Activated naive CD8-positive, alpha-beta T cell treated with anti-CD3 and anti-CD28 coated beads, Interleukin-2, amount 10 ng/mL, durations not matched to agents 7 days and 5 days (primary cell): ENCODE results near the gene PRKG1. TPM values are rescaled to one million over a fixed set of nuclear protein-coding genes. Genes with fewer than 3 reads are reported as not detected.

Experiments used
- ATAC-seq: fragments of 150-1000 bp; cut with Tn5 transposase; one replicate; pipeline ENCODE4 v1.10.0; 2021; ENCODE audit warnings: low read depth, moderate library complexity
- POLR2A ChIA-PET: fragments of 350-600 bp; sonication (Branson Sonifier 250); formaldehyde crosslinking; loops from one replicate; lab custom pipeline; 2021; ENCODE audit warnings: antibody characterized with exemption; lab: Charles Lee
- DNase-seq: peaks from one replicate; pipeline ENCODE4 v3.0.0; 2021
- H3K27ac Mint-ChIP-seq: one replicate; pipeline ENCODE4 v1.8.0; 2022; ENCODE audit warnings: mild to moderate bottlenecking, mixed read lengths
- H3K27me3 Mint-ChIP-seq: one replicate; pipeline ENCODE4 v1.8.0; 2022; ENCODE audit warnings: mild to moderate bottlenecking, moderate library complexity, mixed read lengths
- H3K36me3 Mint-ChIP-seq: one replicate; pipeline ENCODE4 v1.8.0; 2021; ENCODE audit warnings: mild to moderate bottlenecking, mixed read lengths
- H3K4me1 Mint-ChIP-seq: one replicate; pipeline ENCODE4 v1.8.0; 2021; ENCODE audit warnings: mixed read lengths
- H3K4me3 Mint-ChIP-seq: one replicate; pipeline ENCODE4 v1.8.0; 2022; ENCODE audit warnings: mild to moderate bottlenecking, moderate library complexity, mixed read lengths
- H3K9me3 Mint-ChIP-seq: one replicate; pipeline ENCODE4 v1.8.0; 2021; ENCODE audit warnings: mixed read lengths
- total RNA-seq, 2 experiments: library from RNA; stranded (reverse); gene quantifications; one replicate each; pipeline ENCODE4 v1.2.3, GENCODE V29; 2021

PRKG1 gene
- total RNA-seq, 2 experiments from 2014 or later: not detected

DNA sequence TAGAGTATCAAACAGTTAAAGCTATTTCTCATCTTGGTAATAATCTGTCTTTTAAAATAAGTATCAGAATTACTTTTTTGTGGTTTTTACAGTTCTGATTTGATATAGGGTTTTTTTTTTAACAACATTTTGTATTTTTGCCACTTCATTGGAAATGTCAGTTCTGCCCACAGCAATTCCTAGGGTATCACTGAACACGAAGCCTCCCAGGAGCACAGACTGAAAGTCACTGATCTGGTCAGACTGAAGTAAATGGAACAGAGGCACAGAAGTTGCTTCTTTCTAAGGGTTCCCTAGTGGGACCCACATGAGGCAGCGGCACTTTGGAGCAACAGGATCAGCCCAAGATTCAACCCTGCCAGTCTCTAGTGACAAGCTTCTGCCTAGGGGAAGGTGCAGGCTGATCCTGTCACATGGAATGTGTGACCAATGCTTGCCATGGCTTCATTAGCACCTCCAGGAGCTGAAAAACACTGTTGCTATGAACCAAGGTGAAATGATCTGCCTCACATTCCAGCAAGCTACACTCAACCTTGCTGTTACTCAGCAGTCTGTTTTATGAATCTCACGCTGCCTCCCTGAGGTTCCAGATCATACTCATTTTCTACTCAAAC lies 898.6 kb downstream of the PRKG1 start:
- no peak overlapping the region for H3K4me3 Mint-ChIP-seq
- POLR2A ChIA-PET: no interaction called here
- no peak for DNase-seq
- H3K4me1 Mint-ChIP-seq: no peaks in the 10 kb centered on the region
- no peaks in the 10 kb centered on the region for H3K9me3 Mint-ChIP-seq
- ATAC-seq: no peak
- no peak overlapping the region for H3K27ac Mint-ChIP-seq
- no peaks in the 10 kb centered on the region for H3K36me3 Mint-ChIP-seq
- H3K27me3 Mint-ChIP-seq: peaks cover 5% of the 10 kb centered on the region

DNA sequence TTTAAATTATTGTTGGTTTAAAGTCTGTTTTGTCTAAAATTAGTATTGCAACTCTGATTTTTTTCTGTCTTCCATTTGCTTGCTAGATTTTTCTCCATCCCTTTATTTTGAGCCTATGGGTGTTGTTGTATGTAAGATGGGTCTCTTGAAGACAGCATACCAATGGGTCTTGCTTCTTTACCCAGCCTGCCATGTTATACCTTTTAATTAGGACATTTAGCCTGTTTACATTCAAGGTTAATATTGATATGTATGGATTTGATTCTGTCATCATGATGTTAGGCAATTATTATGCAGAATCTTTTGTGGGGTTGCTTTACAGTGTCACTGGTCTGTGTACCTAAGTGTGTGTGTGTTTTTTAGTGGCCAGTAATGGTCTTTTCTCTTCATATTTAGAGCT lies 906.5 kb downstream of the PRKG1 start:
- H3K36me3 Mint-ChIP-seq: no peaks in the 10 kb centered on the region
- ATAC-seq (no peak), DNase-seq (no peak)
- no peaks in the 10 kb centered on the region for H3K9me3 Mint-ChIP-seq
- H3K4me3 Mint-ChIP-seq: no peak overlapping the region
- POLR2A ChIA-PET: no interaction called here
- no peak overlapping the region for H3K27ac Mint-ChIP-seq
- no peaks in the 10 kb centered on the region for H3K27me3 Mint-ChIP-seq
- H3K4me1 Mint-ChIP-seq: no peaks in the 10 kb centered on the region

DNA sequence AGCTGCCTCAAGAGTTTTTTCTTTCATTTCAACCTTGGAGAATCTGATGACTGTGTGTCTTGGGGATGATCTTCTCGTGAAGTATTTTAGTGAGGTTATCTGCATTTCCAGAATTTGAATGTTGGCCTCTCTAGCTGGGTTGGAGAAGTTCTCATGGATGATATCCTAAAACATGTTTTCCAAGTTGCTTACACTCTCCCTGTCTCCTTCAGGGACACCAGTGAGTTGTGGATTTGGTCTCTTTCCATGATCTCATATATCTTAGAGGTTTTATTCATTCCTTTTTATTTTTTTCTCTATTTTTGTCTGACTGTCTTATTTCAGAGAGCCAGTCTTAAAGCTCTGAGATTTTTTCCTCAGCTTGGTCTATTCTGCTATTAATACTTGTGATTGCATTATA lies 907.4 kb downstream of the PRKG1 start:
- Mint-ChIP-seq H3K9me3 (no peaks in the 10 kb centered on the region), H3K27me3 (no peaks in the 10 kb centered on the region), H3K4me3 (no peak overlapping the region), H3K36me3 (no peaks in the 10 kb centered on the region), H3K4me1 (no peaks in the 10 kb centered on the region), H3K27ac (no peak overlapping the region)
- DNase-seq (no peak), ATAC-seq (no peak)
- POLR2A ChIA-PET: no interaction called here

DNA sequence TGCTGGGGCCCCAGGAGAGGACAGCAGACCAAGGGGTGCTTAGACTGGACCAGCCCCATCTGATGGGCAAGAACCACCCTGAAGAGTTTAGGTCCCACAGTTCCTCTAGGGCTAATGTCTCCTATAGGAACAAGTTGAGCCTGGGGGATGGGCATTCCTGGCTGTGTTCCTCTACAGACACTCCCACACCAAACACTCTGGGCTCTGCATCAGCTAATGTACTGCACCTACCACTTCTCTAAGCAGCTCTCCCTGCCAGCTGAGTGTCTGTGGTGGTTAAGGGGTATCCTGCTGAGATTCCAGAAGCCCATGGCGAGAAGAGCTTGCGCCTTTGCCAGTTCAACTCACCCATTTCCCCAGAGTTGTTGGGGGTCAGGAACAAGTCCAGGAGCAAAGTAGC lies 909.2 kb downstream of the PRKG1 start:
- no peaks in the 10 kb centered on the region for H3K4me1 Mint-ChIP-seq
- no peak for DNase-seq
- no peak for ATAC-seq
- H3K27ac Mint-ChIP-seq: no peak overlapping the region
- H3K9me3 Mint-ChIP-seq: no peaks in the 10 kb centered on the region
- POLR2A ChIA-PET: no interaction called here
- H3K36me3 Mint-ChIP-seq: no peaks in the 10 kb centered on the region
- no peak overlapping the region for H3K4me3 Mint-ChIP-seq
- no peaks in the 10 kb centered on the region for H3K27me3 Mint-ChIP-seq

DNA sequence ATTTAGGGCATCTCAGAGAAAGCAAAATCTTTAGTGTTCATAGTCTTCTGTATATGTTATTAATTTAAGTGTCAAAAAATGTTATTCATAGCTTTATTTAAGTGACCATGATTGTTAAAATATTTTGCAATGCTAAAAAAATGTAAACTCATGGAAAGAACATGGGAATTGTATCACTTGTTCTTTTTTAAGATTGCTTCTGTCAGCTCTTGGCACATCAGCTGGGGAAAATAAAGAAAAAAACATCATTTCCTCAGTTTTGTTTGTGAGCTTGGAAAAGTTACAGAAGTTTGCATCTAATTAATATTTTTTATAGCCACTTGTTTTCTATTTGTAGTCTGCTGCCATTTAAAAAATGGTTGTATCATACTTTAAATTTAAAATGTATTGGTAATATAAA lies 911.0 kb downstream of the PRKG1 start:
- H3K27ac Mint-ChIP-seq: no peak overlapping the region
- no peaks in the 10 kb centered on the region for H3K36me3 Mint-ChIP-seq
- H3K9me3 Mint-ChIP-seq: no peaks in the 10 kb centered on the region
- no peaks in the 10 kb centered on the region for H3K27me3 Mint-ChIP-seq
- ATAC-seq (no peak), DNase-seq (no peak)
- no peak overlapping the region for H3K4me3 Mint-ChIP-seq
- POLR2A ChIA-PET: no interaction called here
- no peaks in the 10 kb centered on the region for H3K4me1 Mint-ChIP-seq

DNA sequence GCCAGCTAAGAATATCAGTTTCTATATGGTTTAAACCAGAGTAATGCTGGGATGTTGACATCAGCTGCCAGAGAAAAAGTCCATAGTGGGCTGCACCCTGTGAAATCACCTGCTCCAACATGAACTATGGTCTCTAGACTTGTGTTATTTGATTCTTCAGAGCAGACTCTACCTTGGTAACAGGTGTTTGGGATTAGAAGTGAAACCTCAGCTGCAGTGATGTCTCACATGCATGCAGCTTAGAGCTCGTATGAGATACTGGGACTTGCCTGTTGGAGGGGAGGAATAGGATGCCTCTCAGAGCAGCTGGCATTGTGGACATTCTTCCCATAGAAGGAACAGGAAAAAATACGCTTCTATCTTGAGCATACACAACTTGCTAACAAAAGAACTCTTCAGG lies 912.2 kb downstream of the PRKG1 start:
- DNase-seq (no peak), ATAC-seq (no peak)
- POLR2A ChIA-PET: no interaction called here
- Mint-ChIP-seq H3K9me3 (no peaks in the 10 kb centered on the region), H3K36me3 (no peaks in the 10 kb centered on the region), H3K4me1 (no peaks in the 10 kb centered on the region), H3K27ac (no peak overlapping the region), H3K27me3 (no peaks in the 10 kb centered on the region), H3K4me3 (no peak overlapping the region)

DNA sequence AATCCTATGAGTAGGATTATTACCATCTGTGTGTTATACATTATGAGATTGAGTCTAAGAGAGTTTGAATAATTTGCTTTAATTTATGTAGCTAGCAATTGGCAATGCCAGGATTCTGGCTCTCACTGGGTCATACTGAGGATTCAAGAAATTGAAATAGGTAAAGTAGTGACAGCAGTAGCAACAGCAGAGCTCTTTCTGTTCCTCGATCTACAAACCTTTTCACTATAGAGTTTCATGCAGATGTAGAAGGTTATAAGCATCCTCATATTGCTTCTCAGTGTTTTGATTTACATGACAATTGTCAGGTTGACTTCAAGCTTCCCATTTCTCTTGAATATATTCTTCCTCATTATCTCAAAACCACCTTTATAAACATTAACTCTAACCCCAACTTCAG lies 919.2 kb downstream of the PRKG1 start:
- POLR2A ChIA-PET: no interaction called here
- no peak for ATAC-seq
- H3K27me3 Mint-ChIP-seq: no peaks in the 10 kb centered on the region
- H3K27ac Mint-ChIP-seq: no peak overlapping the region
- no peaks in the 10 kb centered on the region for H3K4me1 Mint-ChIP-seq
- no peaks in the 10 kb centered on the region for H3K36me3 Mint-ChIP-seq
- DNase-seq: no peak
- H3K9me3 Mint-ChIP-seq: no peaks in the 10 kb centered on the region
- H3K4me3 Mint-ChIP-seq: no peak overlapping the region

DNA sequence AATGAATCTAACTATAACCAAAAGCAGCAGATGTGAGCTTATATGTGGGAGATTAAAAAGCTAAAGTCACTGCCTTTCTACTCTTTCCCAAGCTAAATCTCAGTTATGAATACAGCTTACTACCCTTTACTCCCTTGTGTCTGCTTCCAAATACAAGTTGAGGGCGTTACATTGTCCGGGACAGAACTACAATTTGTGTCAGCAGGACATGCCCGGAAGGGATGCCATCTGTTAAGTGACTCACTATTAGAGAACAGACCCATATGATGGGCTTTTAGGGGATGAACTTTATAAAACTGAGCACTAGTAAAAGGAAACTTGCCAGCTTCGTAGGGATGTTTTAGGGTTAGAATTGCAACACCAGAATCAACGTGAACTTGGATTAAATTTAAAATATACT lies 924.8 kb downstream of the PRKG1 start:
- no peaks in the 10 kb centered on the region for H3K36me3 Mint-ChIP-seq
- POLR2A ChIA-PET: no interaction called here

DNA sequence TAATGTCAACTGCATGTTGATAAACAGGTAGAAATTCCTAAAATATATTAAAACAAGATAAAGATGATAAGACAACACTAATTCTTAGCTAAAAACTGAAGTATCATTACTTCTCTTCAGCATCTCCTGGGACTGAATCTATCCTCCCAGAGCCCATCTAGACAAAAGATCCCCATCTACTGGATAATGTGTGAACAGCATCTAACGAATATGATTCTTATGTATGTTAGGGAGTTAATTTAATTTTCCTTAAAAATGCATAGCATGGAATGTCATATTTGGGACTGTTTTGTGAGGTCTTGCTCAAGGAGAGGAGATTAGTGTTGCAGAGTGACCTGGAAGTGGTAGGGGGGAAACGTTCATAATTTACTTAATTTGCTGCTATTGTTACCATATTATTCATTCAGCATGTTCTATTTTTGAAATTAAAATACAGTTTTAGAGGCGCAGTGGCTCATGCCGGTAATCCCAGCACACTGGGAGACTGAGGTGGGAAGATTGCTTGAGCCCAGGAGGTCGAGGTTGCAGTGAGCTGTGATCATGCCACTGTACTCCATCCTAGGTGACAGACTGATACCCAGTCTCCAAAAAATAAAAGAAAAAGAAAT lies 930.2 kb downstream of the PRKG1 start:
- DNase-seq (no peak), ATAC-seq (no peak)
- peaks cover 4% of the 10 kb centered on the region for H3K27me3 Mint-ChIP-seq
- H3K9me3 Mint-ChIP-seq: peaks cover 4% of the 10 kb centered on the region
- no peaks in the 10 kb centered on the region for H3K36me3 Mint-ChIP-seq
- H3K4me1 Mint-ChIP-seq: no peaks in the 10 kb centered on the region
- H3K27ac Mint-ChIP-seq: no peak overlapping the region
- POLR2A ChIA-PET: no interaction called here
- no peak overlapping the region for H3K4me3 Mint-ChIP-seq

More for the DNA sequence above, 924.8 kb downstream of the PRKG1 start:
- H3K27me3 Mint-ChIP-seq: peaks cover 4% of the 10 kb centered on the region
- H3K9me3 Mint-ChIP-seq: no peaks in the 10 kb centered on the region
- no peak overlapping the region for H3K4me3 Mint-ChIP-seq
- ATAC-seq: no peak
- DNase-seq: no peak
- H3K4me1 Mint-ChIP-seq: no peaks in the 10 kb centered on the region
- H3K27ac Mint-ChIP-seq: no peak overlapping the region

DNA sequence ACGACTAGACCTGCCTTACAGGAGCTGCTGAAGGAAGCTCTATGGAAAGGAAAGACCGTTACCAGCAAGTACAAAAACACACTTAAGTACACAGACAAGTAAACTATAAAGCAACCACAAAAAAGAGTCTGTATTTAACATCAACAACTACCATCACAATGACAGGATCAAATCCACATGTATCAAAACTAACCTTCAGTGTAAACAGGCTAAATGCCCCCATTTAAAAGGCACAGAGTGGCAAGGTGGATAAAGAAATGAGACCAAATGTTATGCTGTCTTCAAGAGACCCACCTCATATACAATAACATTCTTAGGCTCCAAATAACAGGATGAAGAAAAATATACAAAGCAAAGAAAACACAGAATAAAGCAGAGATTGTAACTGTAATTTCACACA lies 932.8 kb downstream of the PRKG1 start:
- no peak for DNase-seq
- no peak for ATAC-seq
- Mint-ChIP-seq H3K27ac (no peak overlapping the region), H3K4me1 (no peaks in the 10 kb centered on the region), H3K4me3 (no peak overlapping the region), H3K27me3 (peaks cover 3% of the 10 kb centered on the region), H3K36me3 (no peaks in the 10 kb centered on the region), H3K9me3 (peaks cover 5% of the 10 kb centered on the region)
- POLR2A ChIA-PET: no interaction called here

DNA sequence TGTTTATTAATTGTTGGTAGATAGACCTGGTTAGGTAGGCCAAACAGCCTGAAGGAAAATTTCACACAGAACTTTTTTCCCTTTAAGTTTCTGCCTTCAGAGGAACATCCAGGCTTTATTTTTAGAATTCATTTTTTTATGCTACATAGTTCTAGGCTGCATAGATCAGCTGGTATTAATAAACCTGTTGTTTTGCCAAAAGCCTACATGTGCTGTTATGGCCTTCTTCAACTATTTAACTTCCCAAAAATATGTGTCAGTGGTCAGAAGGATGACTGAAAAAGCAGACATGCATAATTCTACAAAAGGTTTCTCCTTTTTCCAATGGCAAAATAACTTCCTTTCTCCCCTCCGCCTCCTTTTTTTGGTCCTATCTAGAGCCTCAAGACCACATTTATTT lies 936.8 kb downstream of the PRKG1 start:
- ATAC-seq (no peak), DNase-seq (no peak)
- POLR2A ChIA-PET: no interaction called here
- Mint-ChIP-seq H3K36me3 (no peaks in the 10 kb centered on the region), H3K4me1 (no peaks in the 10 kb centered on the region), H3K27ac (no peak overlapping the region), H3K4me3 (no peak overlapping the region), H3K27me3 (no peaks in the 10 kb centered on the region), H3K9me3 (peaks cover 13% of the 10 kb centered on the region)

DNA sequence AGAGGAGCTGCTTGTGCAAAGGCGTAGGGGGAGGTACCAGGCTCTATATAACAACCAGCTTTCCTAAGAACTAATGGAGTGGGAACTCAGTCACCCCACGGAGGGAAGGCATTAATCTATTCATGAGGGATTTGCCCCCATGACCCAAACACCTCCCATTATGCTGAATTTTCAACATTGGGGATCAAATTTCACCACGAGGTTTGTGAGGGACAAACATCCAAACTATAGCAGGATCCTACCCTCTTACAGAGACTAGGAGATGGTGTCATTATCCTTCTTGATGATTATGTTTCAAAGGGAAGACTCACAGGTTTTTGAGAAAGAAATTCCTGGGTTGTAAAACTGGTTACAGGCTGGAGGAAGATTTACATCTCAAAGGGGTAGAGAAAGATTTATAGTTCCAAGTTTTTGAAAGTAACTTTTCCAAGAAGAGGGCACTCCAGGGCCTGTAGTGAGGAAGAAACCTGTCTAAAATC lies 944.8 kb downstream of the PRKG1 start:
- DNase-seq: no peak
- peaks cover 4% of the 10 kb centered on the region for H3K9me3 Mint-ChIP-seq
- ATAC-seq: no peak
- no peak overlapping the region for H3K27ac Mint-ChIP-seq
- POLR2A ChIA-PET: no interaction called here
- H3K36me3 Mint-ChIP-seq: no peaks in the 10 kb centered on the region
- no peaks in the 10 kb centered on the region for H3K4me1 Mint-ChIP-seq
- no peak overlapping the region for H3K4me3 Mint-ChIP-seq
- H3K27me3 Mint-ChIP-seq: no peaks in the 10 kb centered on the region

DNA sequence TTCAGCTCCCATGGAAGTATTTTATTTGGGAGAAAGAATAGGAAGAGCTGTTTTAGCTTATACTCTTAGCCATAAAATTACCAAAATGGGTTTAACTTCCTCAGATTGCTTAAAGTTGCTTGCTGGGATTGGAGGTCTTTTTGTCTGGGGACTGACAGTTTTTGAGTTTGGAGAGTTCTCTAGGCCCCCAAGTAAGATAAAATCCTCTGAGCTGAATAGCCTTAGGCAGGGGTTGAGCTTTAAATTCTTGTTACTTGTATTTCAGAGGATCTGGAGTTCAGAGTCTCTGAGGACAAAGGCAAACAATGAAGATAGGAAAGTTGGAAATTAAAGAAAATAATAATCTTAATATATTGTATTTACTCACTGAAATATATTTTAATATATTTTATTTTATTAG lies 945.4 kb downstream of the PRKG1 start:
- Mint-ChIP-seq H3K4me3 (no peak overlapping the region), H3K27ac (no peak overlapping the region), H3K36me3 (no peaks in the 10 kb centered on the region), H3K9me3 (no peaks in the 10 kb centered on the region), H3K4me1 (no peaks in the 10 kb centered on the region), H3K27me3 (no peaks in the 10 kb centered on the region)
- DNase-seq (no peak), ATAC-seq (no peak)
- POLR2A ChIA-PET: no interaction called here

DNA sequence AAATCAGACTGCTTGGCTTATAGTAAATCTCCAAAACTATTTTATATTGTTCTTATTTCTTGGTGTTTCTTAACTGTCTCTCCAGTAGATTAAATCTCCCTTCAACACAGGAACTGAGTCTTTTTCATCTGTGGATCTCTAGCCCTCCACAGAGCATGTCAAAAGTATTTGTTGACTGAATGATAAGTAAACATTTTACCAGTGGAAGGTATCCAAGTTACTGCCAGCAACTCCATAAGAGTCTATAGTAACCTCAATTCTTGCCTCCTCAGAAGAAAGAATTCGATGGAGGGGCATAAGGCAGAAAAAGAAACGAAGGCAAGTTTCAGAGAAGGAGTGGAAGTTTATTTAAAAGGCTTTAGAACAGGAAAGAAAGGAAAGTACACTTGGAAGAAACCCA lies 945.9 kb downstream of the PRKG1 start:
- Mint-ChIP-seq H3K27ac (no peak overlapping the region), H3K36me3 (no peaks in the 10 kb centered on the region), H3K4me3 (no peak overlapping the region), H3K9me3 (no peaks in the 10 kb centered on the region), H3K4me1 (no peaks in the 10 kb centered on the region), H3K27me3 (no peaks in the 10 kb centered on the region)
- no peak for ATAC-seq
- DNase-seq: no peak
- POLR2A ChIA-PET: no interaction called here
